B cell (primary cell): Measurements from ENCODE around the gene BACH2.

ENCODE experiments used
- CTCF ChIP-seq: fragments of 200-600 bp; IDR thresholded peaks from one replicate; pipeline ENCODE4 v1.8.0; 2022; ENCODE audit warnings: antibody characterized with exemption, mild to moderate bottlenecking
- EZH2 ChIP-seq: IDR thresholded peaks from 2 replicates; pipeline ENCODE4 v1.6.1; 2012; ENCODE audit warnings: borderline replicate concordance, low read depth, mild to moderate bottlenecking, moderate library complexity, low read length; ENCODE audit not compliant: insufficient read depth, poor library complexity, severe bottlenecking

- TF ChIP-seq CTCF (no peak), EZH2 (no peak)
Observed at GRCh38 chr6:89979481-89980119, 317.0 kb downstream of the BACH2 start.
